ENCODE data around the gene PRKCQ.

The PRKCQ gene

DNA sequence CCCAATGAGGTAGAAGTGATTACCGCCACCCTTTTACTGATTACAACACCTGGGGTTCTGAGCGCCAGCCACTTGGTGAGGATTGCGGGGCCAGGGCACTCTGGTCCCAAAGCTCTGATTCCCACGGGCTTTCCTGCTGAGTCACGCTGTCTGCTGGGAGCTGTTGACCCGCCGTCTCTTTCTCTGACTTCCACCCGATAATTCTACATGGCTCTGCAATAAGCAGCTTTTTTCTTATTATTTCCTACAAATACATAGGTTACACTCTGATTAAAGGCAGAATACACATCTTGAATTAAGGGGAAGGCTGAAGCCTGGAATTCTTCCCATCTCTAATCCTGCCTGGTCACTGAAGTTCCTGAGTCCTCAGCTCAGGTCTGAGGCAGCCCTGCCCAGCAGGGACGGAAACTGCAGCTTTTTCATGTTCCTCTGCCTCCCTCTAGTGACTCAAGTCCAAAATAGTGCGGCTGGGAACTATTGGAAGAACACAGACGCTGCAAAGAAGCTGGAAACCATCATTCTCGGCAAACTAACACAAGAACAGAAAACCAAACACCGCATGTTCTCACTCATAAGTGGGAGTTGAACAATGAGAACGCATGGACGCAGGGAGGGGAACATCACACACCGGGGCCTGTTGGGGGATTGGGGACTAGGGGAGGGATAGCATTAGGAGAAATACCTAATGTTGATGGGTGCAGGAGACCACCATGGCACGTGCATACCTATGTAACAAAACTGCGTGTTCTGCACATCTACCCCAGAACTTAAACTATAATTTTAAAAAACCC is 178.3 kb downstream of the PRKCQ start:
- peaks cover 4% of the 10 kb centered on the region; the same call in 1 of the 2 replicates for H3K27me3 ChIP-seq (ENCODE audit: insufficient read depth, low read depth)
- TF ChIP-seq, protein P1, sequence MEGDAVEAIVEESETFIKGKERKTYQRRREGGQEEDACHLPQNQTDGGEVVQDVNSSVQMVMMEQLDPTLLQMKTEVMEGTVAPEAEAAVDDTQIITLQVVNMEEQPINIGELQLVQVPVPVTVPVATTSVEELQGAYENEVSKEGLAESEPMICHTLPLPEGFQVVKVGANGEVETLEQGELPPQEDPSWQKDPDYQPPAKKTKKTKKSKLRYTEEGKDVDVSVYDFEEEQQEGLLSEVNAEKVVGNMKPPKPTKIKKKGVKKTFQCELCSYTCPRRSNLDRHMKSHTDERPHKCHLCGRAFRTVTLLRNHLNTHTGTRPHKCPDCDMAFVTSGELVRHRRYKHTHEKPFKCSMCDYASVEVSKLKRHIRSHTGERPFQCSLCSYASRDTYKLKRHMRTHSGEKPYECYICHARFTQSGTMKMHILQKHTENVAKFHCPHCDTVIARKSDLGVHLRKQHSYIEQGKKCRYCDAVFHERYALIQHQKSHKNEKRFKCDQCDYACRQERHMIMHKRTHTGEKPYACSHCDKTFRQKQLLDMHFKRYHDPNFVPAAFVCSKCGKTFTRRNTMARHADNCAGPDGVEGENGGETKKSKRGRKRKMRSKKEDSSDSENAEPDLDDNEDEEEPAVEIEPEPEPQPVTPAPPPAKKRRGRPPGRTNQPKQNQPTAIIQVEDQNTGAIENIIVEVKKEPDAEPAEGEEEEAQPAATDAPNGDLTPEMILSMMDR (conservative IDR thresholded peaks at IDR 0.05; ENCODE audit: low read depth, low read length): peak; percentile 86
- no peak overlapping the region for H3K27ac ChIP-seq
- H3K4me3 ChIP-seq (IDR thresholded peaks at IDR 0.05; ENCODE audit: insufficient read depth, low read depth, low read length): no peak overlapping the region
- no peaks in the 10 kb centered on the region for H4K20me1 ChIP-seq (ENCODE audit: insufficient read depth)
- no peaks in the 10 kb centered on the region for H3K79me2 ChIP-seq (ENCODE audit: insufficient read depth, low read depth)
- no peaks in the 10 kb centered on the region for H3K36me3 ChIP-seq (ENCODE audit: insufficient read depth)
- no peak overlapping the region; the same call in 1 of the 2 replicates for H2AFZ ChIP-seq (ENCODE audit: low read depth)
- H3K4me2 ChIP-seq: no peak overlapping the region
- no peak overlapping the region for H3K9ac ChIP-seq
- H3K4me1 ChIP-seq (ENCODE audit: low read depth, poor library complexity, severe bottlenecking): peaks cover 12% of the 10 kb centered on the region

DNA sequence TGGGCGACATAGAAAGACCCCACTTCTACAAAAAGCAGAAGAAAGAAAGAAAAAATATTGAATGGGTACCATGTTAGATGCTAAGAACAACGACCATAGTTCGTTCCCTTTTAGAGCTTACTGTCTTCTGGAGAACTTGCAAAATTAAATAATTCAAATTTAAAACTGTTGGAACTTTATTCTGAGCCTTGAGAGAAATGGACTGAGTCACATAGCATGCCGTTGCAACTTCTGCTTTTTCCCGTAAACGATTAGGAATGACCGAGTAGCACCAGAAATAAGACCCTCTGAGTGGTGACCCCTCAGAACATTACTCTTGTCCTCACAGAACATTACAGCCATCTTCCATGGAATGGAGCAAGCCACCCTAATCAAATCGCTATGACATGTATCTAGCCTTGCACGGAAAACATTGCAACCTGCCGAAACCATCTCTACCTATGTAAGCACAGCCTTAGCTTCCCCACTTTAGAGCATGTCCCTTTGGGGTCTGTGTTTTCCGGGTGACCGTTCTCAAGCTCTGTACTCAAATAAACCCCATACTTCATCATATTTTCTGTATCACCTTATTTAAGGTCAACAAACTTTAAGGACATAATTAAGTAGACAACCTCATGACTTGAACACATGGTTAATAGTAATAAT is 179.1 kb downstream of the PRKCQ start:
- TF ChIP-seq, protein P1 (conservative IDR thresholded peaks at IDR 0.05; ENCODE audit: low read depth, low read length): no peak
- Histone ChIP-seq H3K4me2 (no peak overlapping the region), H3K4me1 (ENCODE audit: low read depth, poor library complexity, severe bottlenecking) (peaks cover 9% of the 10 kb centered on the region), H3K27me3 (ENCODE audit: insufficient read depth, low read depth) (peaks cover 4% of the 10 kb centered on the region; the same call in 1 of the 2 replicates), H3K4me3 (IDR thresholded peaks at IDR 0.05; ENCODE audit: insufficient read depth, low read depth, low read length) (no peak overlapping the region), H3K9ac (no peak overlapping the region), H2AFZ (ENCODE audit: low read depth) (no peak overlapping the region), H3K27ac (no peak overlapping the region), H3K36me3 (ENCODE audit: insufficient read depth) (no peaks in the 10 kb centered on the region), H3K79me2 (ENCODE audit: insufficient read depth, low read depth) (no peaks in the 10 kb centered on the region), H4K20me1 (ENCODE audit: insufficient read depth) (no peaks in the 10 kb centered on the region)

DNA sequence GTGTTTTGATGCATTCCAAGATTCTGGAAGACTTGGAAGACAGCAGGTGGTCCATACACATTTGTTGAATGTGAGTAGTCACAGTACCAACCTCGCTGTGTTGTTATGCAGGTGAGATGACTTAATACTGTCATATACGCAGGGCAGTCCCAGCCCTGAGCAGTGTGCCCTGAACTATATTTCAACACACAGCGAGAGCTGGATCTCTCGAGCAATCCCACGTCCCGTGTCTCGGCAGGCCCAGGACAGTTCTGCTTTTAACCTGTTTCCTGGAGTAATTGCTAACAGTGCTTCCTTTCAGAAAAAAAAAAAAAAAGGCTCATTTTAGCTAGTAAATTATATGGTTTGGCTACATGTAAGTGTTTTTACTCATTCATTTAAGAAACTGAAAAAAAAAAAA is 179.7 kb downstream of the PRKCQ start:
- H3K9ac ChIP-seq: no peak overlapping the region
- no peak overlapping the region for H3K4me3 ChIP-seq (IDR thresholded peaks at IDR 0.05; ENCODE audit: insufficient read depth, low read depth, low read length)
- H3K27me3 ChIP-seq (ENCODE audit: insufficient read depth, low read depth): peaks cover 4% of the 10 kb centered on the region; the same call in 1 of the 2 replicates
- H3K27ac ChIP-seq: no peak overlapping the region
- peaks cover 8% of the 10 kb centered on the region for H3K4me1 ChIP-seq (ENCODE audit: low read depth, poor library complexity, severe bottlenecking)
- no peaks in the 10 kb centered on the region for H3K79me2 ChIP-seq (ENCODE audit: insufficient read depth, low read depth)
- H3K36me3 ChIP-seq (ENCODE audit: insufficient read depth): no peaks in the 10 kb centered on the region
- no peaks in the 10 kb centered on the region for H4K20me1 ChIP-seq (ENCODE audit: insufficient read depth)
- no peak overlapping the region for H2AFZ ChIP-seq (ENCODE audit: low read depth)
- no peak overlapping the region for H3K4me2 ChIP-seq
- TF ChIP-seq, protein P1 (conservative IDR thresholded peaks at IDR 0.05; ENCODE audit: low read depth, low read length): no peak

DNA sequence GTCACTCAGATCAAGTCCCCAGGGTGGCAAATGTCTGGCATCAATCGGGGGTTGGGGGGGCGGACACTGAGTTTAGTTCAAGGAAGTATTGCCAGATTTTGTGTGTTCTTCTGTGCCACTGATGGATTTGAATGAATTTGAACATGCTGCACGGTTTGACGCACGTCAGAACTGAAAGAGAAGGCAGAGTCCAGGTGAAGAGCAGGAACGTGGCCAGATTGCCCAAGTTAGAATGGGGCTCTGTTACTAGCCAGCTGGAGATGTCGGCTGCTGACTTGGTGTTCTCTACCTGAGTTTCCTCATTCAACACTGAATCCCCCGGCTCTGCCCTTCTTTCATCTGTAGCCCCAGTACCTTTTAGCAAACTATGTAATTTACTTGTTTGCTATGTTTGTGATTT is 180.2 kb downstream of the PRKCQ start:
- H2AFZ ChIP-seq (ENCODE audit: low read depth): no peak overlapping the region
- H3K9ac ChIP-seq: no peak overlapping the region
- no peak overlapping the region for H3K4me2 ChIP-seq
- TF ChIP-seq, protein P1 (conservative IDR thresholded peaks at IDR 0.05; ENCODE audit: low read depth, low read length): no peak
- H3K79me2 ChIP-seq (ENCODE audit: insufficient read depth, low read depth): no peaks in the 10 kb centered on the region
- no peaks in the 10 kb centered on the region for H4K20me1 ChIP-seq (ENCODE audit: insufficient read depth)
- H3K36me3 ChIP-seq (ENCODE audit: insufficient read depth): no peaks in the 10 kb centered on the region
- H3K4me1 ChIP-seq (ENCODE audit: low read depth, poor library complexity, severe bottlenecking): peaks cover 8% of the 10 kb centered on the region
- H3K27me3 ChIP-seq (ENCODE audit: insufficient read depth, low read depth): peaks cover 4% of the 10 kb centered on the region; the same call in 1 of the 2 replicates
- no peak overlapping the region for H3K4me3 ChIP-seq (IDR thresholded peaks at IDR 0.05; ENCODE audit: insufficient read depth, low read depth, low read length)
- no peak overlapping the region for H3K27ac ChIP-seq
